GM12892 (cell line): ENCODE data around the gene EGLN1.

ENCODE experiments used
- POLR2A ChIP-seq: IDR thresholded peaks from 2 replicates; pipeline ENCODE4 v1.6.1; 2011; ENCODE audit warnings: low read depth, low read length, control low read depth
- POLR2AphosphoS5 ChIP-seq: IDR thresholded peaks from 2 replicates; pipeline ENCODE4 v1.6.1; 2011; ENCODE audit warnings: low read depth, low read length, control low read depth

DNA sequence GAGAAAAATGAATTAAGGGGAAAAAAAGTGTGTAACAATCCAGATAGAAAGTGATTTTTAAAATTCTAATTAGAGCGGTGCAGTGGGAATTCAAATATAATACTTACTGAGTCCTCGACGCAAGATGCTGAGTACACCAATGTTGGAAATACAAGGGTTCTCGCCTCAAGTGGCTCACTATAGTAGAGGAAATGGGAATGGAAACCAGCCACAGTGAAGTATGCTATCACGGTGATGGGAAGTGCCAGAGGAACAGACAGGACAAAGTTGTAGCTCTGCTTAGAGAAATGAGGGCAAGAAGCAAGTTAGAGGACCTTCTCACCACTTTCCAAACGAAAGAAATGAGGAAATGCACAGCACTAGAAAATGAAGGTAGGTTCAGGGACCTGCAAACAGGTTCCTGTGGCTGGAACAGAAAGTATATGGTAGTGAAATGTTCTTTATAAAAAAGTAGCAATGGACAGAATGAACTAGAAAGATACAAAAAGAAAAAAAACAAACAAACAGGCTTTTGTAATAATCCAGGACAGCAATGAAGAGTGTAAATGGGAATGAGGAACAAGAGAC is 13.5 kb downstream of the EGLN1 start:
- TF ChIP-seq POLR2A, result no peak
- TF ChIP-seq POLR2AphosphoS5, result no peak
